HCT116 (cell line): ENCODE results near the gene CDH4. TPM values are rescaled to one million over a fixed set of nuclear protein-coding genes. Genes with fewer than 3 reads are reported as not detected.

Experiments used
- ATAC-seq: fragments of 200-7000 bp; cut with Tn5 transposase; 2 replicates; pipeline ENCODE4 v1.9.1; 2020; ENCODE audit warnings: mild to moderate bottlenecking, moderate library complexity
- BruUV-seq: library from RNA; stranded (reverse); fragments of 400-500 nt; replicated peaks from 2 replicates; lab custom pipeline; 2021; lab: Mats Ljungman, UMichigan
- CTCF ChIA-PET: fragments of 300-600 bp; sonication (Branson Sonifier 250); formaldehyde crosslinking; loops from one replicate; lab custom pipeline; 2021; ENCODE audit warnings: antibody characterized with exemption; lab: Charles Lee
- POLR2A ChIA-PET: fragments of 300-600, 350-600 bp; sonication (Branson Sonifier 250); formaldehyde crosslinking; loops from one replicate; lab custom pipeline; 2021; ENCODE audit warnings: antibody characterized with exemption; lab: Charles Lee
- RAD21 ChIA-PET, 2 experiments: fragments of 300-600 bp; sonication (Branson Sonifier 250); formaldehyde crosslinking; loops; one replicate each; lab custom pipeline; 2023; ENCODE audit warnings: low total read pairs in 2 of 2; ENCODE audit not compliant: uncharacterized antibody in 2 of 2, unreplicated experiment in 2 of 2, low non-redundant PET in 1 of 2; lab: Charles Lee
- DNase-seq: peaks from one replicate; pipeline ENCODE4 v3.0.0-alpha.2; 2010; ENCODE audit warnings: low read depth, low spot score
- H2AFZ ChIP-seq: fragments of 200-600 bp; shearing (Covaris generic), sonication (generic); 2 replicates; pipeline ENCODE4 v1.6.1; 2017; ENCODE audit warnings: low read depth, mixed run types, mixed read lengths, antibody characterized with exemption, low read length; ENCODE audit not compliant: poor library complexity, severe bottlenecking
- H3K27ac ChIP-seq: 2 replicates; pipeline ENCODE4 v1.5.1; 2012; ENCODE audit warnings: low read depth, low read length
- H3K27me3 ChIP-seq: fragments of 200-600 bp; sonication (generic); 2 replicates; pipeline ENCODE4 v1.6.1; 2016; ENCODE audit warnings: mixed run types, low read length, mixed read lengths; ENCODE audit not compliant: insufficient read depth
- H3K36me3 ChIP-seq, 2 experiments: fragments of 200-500 bp in 1 of 2; fragments of 200-600 bp in 1 of 2; sonication (Bioruptor generic) in 1 of 2; sonication (generic) in 1 of 2; 2 replicates each; pipeline versions ENCODE4 v1.5.1 to v1.6.1; 2014 to 2016; ENCODE audit warnings: low read length in 2 of 2, inconsistent platforms in 1 of 2, mixed read lengths in 1 of 2, mixed run types in 1 of 2; ENCODE audit not compliant: insufficient read depth in 2 of 2, control insufficient read depth in 1 of 2
- H3K4me1 ChIP-seq, 2 experiments: fragments of 200-600 bp in 1 of 2; sonication (generic) in 1 of 2; 2 replicates each; pipeline versions ENCODE4 v1.5.1 to v1.6.1; 2012 to 2017; ENCODE audit warnings: low read length in 2 of 2, inconsistent platforms in 1 of 2, mild to moderate bottlenecking in 1 of 2, mixed read lengths in 1 of 2, mixed run types in 1 of 2, moderate library complexity in 1 of 2; ENCODE audit not compliant: insufficient read depth in 2 of 2, control insufficient read depth in 1 of 2
- H3K4me2 ChIP-seq: fragments of 200-600 bp; sonication (generic); 2 replicates; pipeline ENCODE4 v1.6.1; 2017; ENCODE audit warnings: mixed run types, low read length, mixed read lengths
- H3K4me3 ChIP-seq, 2 experiments: fragments of 200-600 bp in 1 of 2; sonication (generic) in 1 of 2; replicated peaks in 1 of 2; 2 replicates each; pipeline ENCODE4 v1.5.1; 2011 to 2016; ENCODE audit warnings: low read length in 2 of 2, control low read depth in 1 of 2, low read depth in 1 of 2, mild to moderate bottlenecking in 1 of 2, mixed read lengths in 1 of 2, mixed run types in 1 of 2
- H3K79me2 ChIP-seq: fragments of 200-600 bp; sonication (generic); 2 replicates; pipeline ENCODE4 v1.6.1; 2017; ENCODE audit warnings: mild to moderate bottlenecking, mixed run types, low read length, moderate library complexity, mixed read lengths; ENCODE audit not compliant: insufficient read depth
- H3K9ac ChIP-seq: fragments of 200-600 bp; sonication (generic); 2 replicates; pipeline ENCODE4 v1.6.1; 2016; ENCODE audit warnings: low read length, mixed read lengths
- H3K9me2 ChIP-seq: fragments of 200-600 bp; sonication (generic), shearing (Covaris generic); 2 replicates; pipeline ENCODE4 v1.6.1; 2017; ENCODE audit warnings: mixed run types, mild to moderate bottlenecking, moderate library complexity; ENCODE audit not compliant: insufficient read depth
- H3K9me3 ChIP-seq, 2 experiments: fragments of 200-500 bp in 1 of 2; fragments of 200-600 bp in 1 of 2; sonication (Bioruptor generic) in 1 of 2; sonication (generic) in 1 of 2; 2 replicates each; pipeline ENCODE4 v1.6.1; 2014 to 2017; ENCODE audit warnings: low read length in 2 of 2, mixed read lengths in 2 of 2, inconsistent platforms in 1 of 2, low read depth in 1 of 2, mild to moderate bottlenecking in 1 of 2, mixed run types in 1 of 2, moderate library complexity in 1 of 2; ENCODE audit not compliant: control insufficient read depth in 1 of 2, insufficient read depth in 1 of 2
- H4K20me1 ChIP-seq: fragments of 200-600 bp; sonication (generic), shearing (Covaris generic); 2 replicates; pipeline ENCODE4 v1.6.1; 2017; ENCODE audit warnings: mixed run types, mild to moderate bottlenecking, moderate library complexity; ENCODE audit not compliant: insufficient read depth
- ATF3 ChIP-seq: IDR thresholded peaks from 2 replicates; pipeline ENCODE4 v1.6.1; 2012
- EZH2 ChIP-seq: fragments of 200-600 bp; sonication (generic); IDR thresholded peaks from 2 replicates; pipeline ENCODE4 v1.6.1; 2017; ENCODE audit warnings: antibody characterized with exemption, mixed run types
- JUND ChIP-seq: IDR thresholded peaks from 2 replicates; pipeline ENCODE4 v1.6.1; 2012
- POLR2A ChIP-seq: IDR thresholded peaks from 2 replicates; pipeline ENCODE4 v1.7.0; 2011; ENCODE audit warnings: borderline replicate concordance; ENCODE audit not compliant: insufficient read depth, insufficient read length; ENCODE audit errors: extremely low read depth
- RAD21 ChIP-seq: IDR thresholded peaks from 2 replicates; pipeline ENCODE4 v1.6.1; 2012; ENCODE audit warnings: low read depth, mild to moderate bottlenecking
- REST ChIP-seq: IDR thresholded peaks from 2 replicates; pipeline ENCODE4 v1.6.1; 2012; ENCODE audit warnings: low read depth
- SIN3A ChIP-seq: IDR thresholded peaks from 2 replicates; pipeline ENCODE4 v1.6.1; 2012; ENCODE audit warnings: low read depth
- TCF7L2 ChIP-seq: IDR thresholded peaks from 2 replicates; pipeline ENCODE4 v1.7.0; 2011; ENCODE audit warnings: borderline replicate concordance, inconsistent platforms; ENCODE audit not compliant: insufficient read depth, insufficient read length; ENCODE audit errors: extremely low read depth
- YY1 ChIP-seq: IDR thresholded peaks from 2 replicates; pipeline ENCODE4 v1.6.1; 2011; ENCODE audit warnings: low read length, low read depth, moderate library complexity, mild to moderate bottlenecking; ENCODE audit not compliant: insufficient replicate concordance; ENCODE audit errors: extremely low read depth
- ZNF274 ChIP-seq: fragments of 200-500 bp; sonication (Bioruptor generic); IDR thresholded peaks from 2 replicates; pipeline ENCODE4 v1.6.1; 2014; ENCODE audit warnings: mild to moderate bottlenecking, low read depth, low read length, inconsistent platforms
- intact Hi-C: fragments of 100-400 bp; cut with micrococcal nuclease; formaldehyde crosslinking; loops from 2 replicates; pipeline ENCODE4 v1.10.0; 2022
- total RNA-seq: library from RNA; stranded (reverse); gene quantifications from one replicate; pipeline ENCODE4 v1.2.1, GENCODE V29; 2021; ENCODE audit not compliant: unreplicated experiment

CDH4 gene
- total RNA-seq, 1 experiment from 2014 or later, result not detected

GRCh38 chr20:61579908-61580307 is 327.8 kb downstream of the CDH4 start:
- H3K9ac ChIP-seq, result no peak overlapping the region
- no peaks in the 10 kb centered on the region for H3K36me3 ChIP-seq
- H4K20me1 ChIP-seq, result no peaks in the 10 kb centered on the region
- H3K9me2 ChIP-seq, result no peaks in the 10 kb centered on the region
- ChIA-PET RAD21 (no interaction called here), CTCF (no interaction called here), POLR2A (no interaction called here)
- no TSS peak for BruUV-seq
- H3K4me2 ChIP-seq, result no peak overlapping the region
- no peak for TF ChIP-seq YY1
- TF ChIP-seq REST, result no peak
- TF ChIP-seq SIN3A, result no peak
- TF ChIP-seq EZH2, result no peak
- no peak for TF ChIP-seq RAD21
- no peak for TF ChIP-seq JUND
- no peak for TF ChIP-seq TCF7L2
- no peak for TF ChIP-seq ZNF274
- TF ChIP-seq POLR2A, result no peak
- TF ChIP-seq ATF3, result no peak
- H3K4me1 ChIP-seq, result no peaks in the 10 kb centered on the region
- no peak overlapping the region for H2AFZ ChIP-seq
- H3K4me3 ChIP-seq, result no peak overlapping the region
- H3K27me3 ChIP-seq, result no peaks in the 10 kb centered on the region
- no peaks in the 10 kb centered on the region for H3K79me2 ChIP-seq
- intact Hi-C loops, result no loop called here
- ATAC-seq, result no peak
- H3K9me3 ChIP-seq, result no peaks in the 10 kb centered on the region
- no peak for DNase-seq
- no peak overlapping the region for H3K27ac ChIP-seq
